Activated B cell treated with CpG ODN at 0.5 μM for 24 hours (primary cell): ENCODE data around the gene RAPH1. TPM values are rescaled to one million over a fixed set of nuclear protein-coding genes. Genes with fewer than 3 reads are reported as not detected.
"Not testable (repeated sequence)": the region's sequence is repeated elsewhere in the genome, so short reads cannot be mapped to it uniquely, and the experiment has no call there.

Experiments used
- ATAC-seq: fragments of 200-7000 bp; cut with Tn5 transposase; one replicate; pipeline ENCODE4 v1.10.0; 2021; ENCODE audit warnings: low read depth, mild to moderate bottlenecking, moderate library complexity
- CTCF ChIA-PET: fragments of 350-600 bp; sonication (Branson Sonifier 250); formaldehyde crosslinking; loops from one replicate; lab custom pipeline; 2021; ENCODE audit warnings: antibody characterized with exemption; lab: Charles Lee
- POLR2A ChIA-PET: fragments of 350-600 bp; sonication (Branson Sonifier 250); formaldehyde crosslinking; loops from one replicate; lab custom pipeline; 2021; ENCODE audit warnings: antibody characterized with exemption; lab: Charles Lee
- DNase-seq: peaks from one replicate; pipeline ENCODE4 v3.0.0; 2022
- H3K27ac Mint-ChIP-seq: one replicate; pipeline ENCODE4 v1.8.0; 2020; ENCODE audit warnings: mixed read lengths
- H3K27me3 Mint-ChIP-seq: one replicate; pipeline ENCODE4 v1.8.0; 2021; ENCODE audit warnings: mixed read lengths
- H3K36me3 Mint-ChIP-seq: one replicate; pipeline ENCODE4 v1.8.0; 2021; ENCODE audit warnings: low read depth, mixed read lengths
- H3K4me1 Mint-ChIP-seq: one replicate; pipeline ENCODE4 v1.8.0; 2021; ENCODE audit warnings: mixed read lengths
- H3K4me3 Mint-ChIP-seq: one replicate; pipeline ENCODE4 v1.8.0; 2020; ENCODE audit warnings: mild to moderate bottlenecking, mixed read lengths
- H3K9me3 Mint-ChIP-seq: one replicate; pipeline ENCODE4 v1.8.0; 2020; ENCODE audit warnings: mixed read lengths
- CTCF ChIP-seq: fragments of 200-600 bp; IDR thresholded peaks from one replicate; pipeline ENCODE4 v1.8.0; 2022; ENCODE audit warnings: antibody characterized with exemption, mild to moderate bottlenecking
- intact Hi-C: fragments of 100-400 bp; cut with micrococcal nuclease; formaldehyde crosslinking; loops from one replicate; pipeline ENCODE4 v1.15.1; 2024
- total RNA-seq: library from RNA; stranded (reverse); gene quantifications from 2 replicates; pipeline ENCODE4 v1.2.3, GENCODE V29; 2022

RAPH1 gene
- total RNA-seq, 1 donor from 2014 or later, result 0.11 TPM

GRCh38 chr2:203396667-203397066 is 138.4 kb downstream of the RAPH1 start:
- Mint-ChIP-seq H3K4me3 (no peak overlapping the region), H3K27ac (no peak overlapping the region), H3K36me3 (peaks cover 23% of the 10 kb centered on the region), H3K27me3 (no peaks in the 10 kb centered on the region), H3K9me3 (no peaks in the 10 kb centered on the region), H3K4me1 (no peaks in the 10 kb centered on the region)
- POLR2A ChIA-PET, result no interaction called here
- CTCF ChIA-PET, result interaction anchor here (0.6 kb wide), 1 partner anchor 10 kb away, joined by 4 read pairs; no protein-coding TSS in a partner anchor
- no peak for TF ChIP-seq CTCF
- no peak for ATAC-seq
- intact Hi-C loops, result no loop called here
- DNase-seq, result no peak

GRCh38 chr2:203395858-203396257 is 139.2 kb downstream of the RAPH1 start:
- Mint-ChIP-seq H3K9me3 (no peaks in the 10 kb centered on the region), H3K36me3 (peaks cover 23% of the 10 kb centered on the region)
- CTCF ChIA-PET, result no interaction called here

GRCh38 chr2:203394519-203395227 is 140.4 kb downstream of the RAPH1 start:
- Mint-ChIP-seq H3K27me3 (no peaks in the 10 kb centered on the region), H3K27ac (no peak overlapping the region), H3K9me3 (no peaks in the 10 kb centered on the region), H3K36me3 (peaks cover 26% of the 10 kb centered on the region), H3K4me3 (no peak overlapping the region), H3K4me1 (no peaks in the 10 kb centered on the region)
- no peak for DNase-seq
- no peak for ATAC-seq
- ChIA-PET CTCF (no interaction called here), POLR2A (no interaction called here)
- TF ChIP-seq CTCF, result no peak
- intact Hi-C loops, result no loop called here

More at GRCh38 chr2:203395858-203396257, 139.2 kb downstream of the RAPH1 start:
- no peak for ATAC-seq
- DNase-seq, result no peak
- intact Hi-C loops, result no loop called here
- TF ChIP-seq CTCF, result no peak
- H3K4me1 Mint-ChIP-seq, result no peaks in the 10 kb centered on the region
- no peak overlapping the region for H3K27ac Mint-ChIP-seq
- POLR2A ChIA-PET, result no interaction called here
- H3K4me3 Mint-ChIP-seq, result no peak overlapping the region
- H3K27me3 Mint-ChIP-seq, result no peaks in the 10 kb centered on the region

- POLR2A ChIA-PET, H3K9me3 Mint-ChIP-seq, H3K4me1 Mint-ChIP-seq: not testable (repeated sequence)
Observed at GRCh38 chr2:203388153-203388552, 146.9 kb downstream of the RAPH1 start.

GRCh38 chr2:203383038-203383437 is 152.1 kb downstream of the RAPH1 start:
- CTCF ChIA-PET, result no interaction called here
- no peaks in the 10 kb centered on the region for H3K4me1 Mint-ChIP-seq
- H3K4me3 Mint-ChIP-seq, result no peak overlapping the region
- no peaks in the 10 kb centered on the region for H3K27me3 Mint-ChIP-seq
- no peaks in the 10 kb centered on the region for H3K9me3 Mint-ChIP-seq
- DNase-seq, result no peak
- intact Hi-C loops, result no loop called here
- no peak overlapping the region for H3K27ac Mint-ChIP-seq
- ATAC-seq, result no peak
- TF ChIP-seq CTCF, result no peak
- POLR2A ChIA-PET, result no interaction called here
- H3K36me3 Mint-ChIP-seq, result peaks cover 12% of the 10 kb centered on the region

More at GRCh38 chr2:203388153-203388552, 146.9 kb downstream of the RAPH1 start:
- H3K4me3 Mint-ChIP-seq, CTCF ChIA-PET, intact Hi-C loops, H3K27me3 Mint-ChIP-seq, H3K27ac Mint-ChIP-seq, DNase-seq, ATAC-seq: not testable (repeated sequence)
- peaks cover 14% of the 10 kb centered on the region for H3K36me3 Mint-ChIP-seq
